Stomach smooth muscle (tissue), 2 donors: Measurements from ENCODE around the gene SYNDIG1.

ENCODE experiments used
- H3K27ac ChIP-seq: one replicate; pipeline ENCODE4 v1.7.0; 2013; ENCODE audit warnings: mild to moderate bottlenecking, low read length, inconsistent platforms
- H3K27me3 ChIP-seq, 2 donors: one replicate each; pipeline ENCODE4 v1.7.0; 2013; ENCODE audit warnings: low read length in 2 of 2; ENCODE audit not compliant: insufficient read depth in 2 of 2, control insufficient read depth in 1 of 2
- H3K36me3 ChIP-seq, 2 donors: one replicate each; pipeline ENCODE4 v1.7.0; 2013; ENCODE audit warnings: low read length in 2 of 2; ENCODE audit not compliant: control insufficient read depth in 2 of 2, insufficient read depth in 2 of 2
- H3K4me1 ChIP-seq: one replicate; pipeline ENCODE4 v1.7.0; 2013; ENCODE audit warnings: low read length; ENCODE audit not compliant: control insufficient read depth, insufficient read depth
- H3K4me3 ChIP-seq, 2 donors: one replicate each; pipeline ENCODE4 v1.7.0; 2013; ENCODE audit warnings: low read length in 2 of 2
- H3K9ac ChIP-seq, 2 donors: one replicate each; pipeline ENCODE4 v1.7.0; 2013; ENCODE audit warnings: low read length in 2 of 2, mild to moderate bottlenecking in 1 of 2
- H3K9me3 ChIP-seq, 2 donors: one replicate each; pipeline ENCODE4 v1.7.0; 2013; ENCODE audit warnings: low read length in 2 of 2; ENCODE audit not compliant: control insufficient read depth in 2 of 2
- donor health status: healthy.
- donor health status: Pancreatic carcinoma.

The SYNDIG1 gene

GRCh38 chr20:24567508-24567907 lies 98.1 kb downstream of the SYNDIG1 start:
- Histone ChIP-seq H3K9ac (no peak overlapping the region), H3K9me3 (no peaks in the 10 kb centered on the region), H3K4me3 (no peak overlapping the region), H3K4me1 (no peaks in the 10 kb centered on the region), H3K36me3 (no peaks in the 10 kb centered on the region), H3K27me3 (peaks cover 0 to 2% of the 10 kb centered on the region in 2 donors), H3K27ac (no peak overlapping the region)

GRCh38 chr20:24568842-24569241 lies 99.4 kb downstream of the SYNDIG1 start:
- peaks cover 0 to 2% of the 10 kb centered on the region in 2 donors for H3K27me3 ChIP-seq
- H3K4me3 ChIP-seq: no peak overlapping the region
- no peaks in the 10 kb centered on the region for H3K4me1 ChIP-seq
- no peak overlapping the region for H3K27ac ChIP-seq
- H3K9ac ChIP-seq: no peak overlapping the region
- no peaks in the 10 kb centered on the region for H3K9me3 ChIP-seq
- H3K36me3 ChIP-seq: no peaks in the 10 kb centered on the region

- no peak overlapping the region for H3K4me3 ChIP-seq
- H3K27me3 ChIP-seq: peaks cover 0 to 2% of the 10 kb centered on the region in 2 donors
- no peak overlapping the region for H3K27ac ChIP-seq
- no peaks in the 10 kb centered on the region for H3K4me1 ChIP-seq
- H3K36me3 ChIP-seq: no peaks in the 10 kb centered on the region
- no peaks in the 10 kb centered on the region for H3K9me3 ChIP-seq
- H3K9ac ChIP-seq: no peak overlapping the region
Measured at GRCh38 chr20:24571159-24571558, 101.7 kb downstream of the SYNDIG1 start.

GRCh38 chr20:24572140-24572539 lies 102.7 kb downstream of the SYNDIG1 start:
- no peak overlapping the region for H3K4me3 ChIP-seq
- no peaks in the 10 kb centered on the region for H3K4me1 ChIP-seq
- no peaks in the 10 kb centered on the region for H3K27me3 ChIP-seq
- H3K9ac ChIP-seq: no peak overlapping the region
- H3K36me3 ChIP-seq: no peaks in the 10 kb centered on the region
- no peak overlapping the region for H3K27ac ChIP-seq
- no peaks in the 10 kb centered on the region for H3K9me3 ChIP-seq

- Histone ChIP-seq H3K27me3 (no peaks in the 10 kb centered on the region), H3K4me3 (no peak overlapping the region), H3K9ac (no peak overlapping the region), H3K27ac (no peak overlapping the region), H3K9me3 (no peaks in the 10 kb centered on the region), H3K36me3 (no peaks in the 10 kb centered on the region), H3K4me1 (no peaks in the 10 kb centered on the region)
Measured at GRCh38 chr20:24572862-24573261, 103.4 kb downstream of the SYNDIG1 start.

GRCh38 chr20:24573557-24573956 lies 104.1 kb downstream of the SYNDIG1 start:
- Histone ChIP-seq H3K9me3 (no peaks in the 10 kb centered on the region), H3K9ac (no peak overlapping the region), H3K4me3 (no peak overlapping the region), H3K36me3 (no peaks in the 10 kb centered on the region), H3K4me1 (no peaks in the 10 kb centered on the region), H3K27ac (no peak overlapping the region), H3K27me3 (no peaks in the 10 kb centered on the region)

GRCh38 chr20:24574307-24574706 lies 104.9 kb downstream of the SYNDIG1 start:
- no peak overlapping the region for H3K9ac ChIP-seq
- H3K4me3 ChIP-seq: no peak overlapping the region
- no peaks in the 10 kb centered on the region for H3K4me1 ChIP-seq
- H3K27me3 ChIP-seq: no peaks in the 10 kb centered on the region
- no peaks in the 10 kb centered on the region for H3K9me3 ChIP-seq
- no peaks in the 10 kb centered on the region for H3K36me3 ChIP-seq
- no peak overlapping the region for H3K27ac ChIP-seq

- H3K4me1 ChIP-seq: no peaks in the 10 kb centered on the region
- H3K27ac ChIP-seq: no peak overlapping the region
- H3K36me3 ChIP-seq: no peaks in the 10 kb centered on the region
- no peaks in the 10 kb centered on the region for H3K9me3 ChIP-seq
- no peak overlapping the region for H3K4me3 ChIP-seq
- H3K27me3 ChIP-seq: no peaks in the 10 kb centered on the region
- H3K9ac ChIP-seq: no peak overlapping the region
Measured at GRCh38 chr20:24574797-24575196, 105.4 kb downstream of the SYNDIG1 start.

GRCh38 chr20:24575811-24576210 lies 106.4 kb downstream of the SYNDIG1 start:
- no peak overlapping the region for H3K27ac ChIP-seq
- no peak overlapping the region for H3K9ac ChIP-seq
- H3K27me3 ChIP-seq: no peaks in the 10 kb centered on the region
- no peak overlapping the region for H3K4me3 ChIP-seq
- no peaks in the 10 kb centered on the region for H3K9me3 ChIP-seq
- no peaks in the 10 kb centered on the region for H3K4me1 ChIP-seq
- no peaks in the 10 kb centered on the region for H3K36me3 ChIP-seq

GRCh38 chr20:24576447-24576846 lies 107.0 kb downstream of the SYNDIG1 start:
- no peaks in the 10 kb centered on the region for H3K9me3 ChIP-seq
- no peaks in the 10 kb centered on the region for H3K36me3 ChIP-seq
- no peak overlapping the region for H3K4me3 ChIP-seq
- H3K27ac ChIP-seq: no peak overlapping the region
- H3K4me1 ChIP-seq: no peaks in the 10 kb centered on the region
- no peaks in the 10 kb centered on the region for H3K27me3 ChIP-seq
- no peak overlapping the region for H3K9ac ChIP-seq

- H3K36me3 ChIP-seq: no peaks in the 10 kb centered on the region
- no peaks in the 10 kb centered on the region for H3K9me3 ChIP-seq
- H3K27ac ChIP-seq: no peak overlapping the region
- H3K4me3 ChIP-seq: no peak overlapping the region
- no peaks in the 10 kb centered on the region for H3K4me1 ChIP-seq
- no peaks in the 10 kb centered on the region for H3K27me3 ChIP-seq
- H3K9ac ChIP-seq: no peak overlapping the region
Measured at GRCh38 chr20:24577271-24577909, 108.0 kb downstream of the SYNDIG1 start.
